NCI-H1694 (cell line): ENCODE measurements around the gene CCL1.

Experiments used
- DNase-seq: peaks from one replicate; lab custom pipeline; 2025; lab: John Stamatoyannopoulos, UW

CCL1 gene

GRCh38 chr17:34363183-34363661 is at the start of gene CCL1:
TSS of gene CCL1 (minus strand) at chr17:34363233. CDS start at chr17:34363161, 72 bp downstream.
- DNase-seq, result no peak

- no peak for DNase-seq
These were observed 49.5 kb upstream of the CCL1 start for GRCh38 chr17:34412534-34412933.

- no peak for DNase-seq
These were observed 48.8 kb upstream of the CCL1 start for GRCh38 chr17:34411646-34412421.

- no peak for DNase-seq
These were observed 46.3 kb upstream of the CCL1 start for GRCh38 chr17:34409352-34409751.

- DNase-seq, result no peak
These were observed 45.4 kb upstream of the CCL1 start for GRCh38 chr17:34408439-34408838.

GRCh38 chr17:34406226-34406625 is 43.2 kb upstream of the CCL1 start:
- DNase-seq, result no peak

GRCh38 chr17:34403006-34403405 is 40.0 kb upstream of the CCL1 start:
- DNase-seq, result no peak

GRCh38 chr17:34401165-34401564 is 38.1 kb upstream of the CCL1 start:
- DNase-seq, result no peak

- no peak for DNase-seq
These were observed 37.4 kb upstream of the CCL1 start for GRCh38 chr17:34400301-34400931.

- DNase-seq, result no peak
These were observed 36.7 kb upstream of the CCL1 start for GRCh38 chr17:34399725-34400124.

- no peak for DNase-seq
These were observed 36.0 kb upstream of the CCL1 start for GRCh38 chr17:34398990-34399389.

GRCh38 chr17:34397265-34397664 is 34.2 kb upstream of the CCL1 start:
- DNase-seq, result no peak

- DNase-seq, result no peak
These were observed 30.4 kb upstream of the CCL1 start for GRCh38 chr17:34393401-34393800.

- DNase-seq, result no peak
These were observed 28.2 kb upstream of the CCL1 start for GRCh38 chr17:34391241-34391640.

- no peak for DNase-seq
These were observed 27.6 kb upstream of the CCL1 start for GRCh38 chr17:34390649-34391048.

- no peak for DNase-seq
These were observed 26.2 kb upstream of the CCL1 start for GRCh38 chr17:34389126-34389750.

- no peak for DNase-seq
These were observed 24.5 kb upstream of the CCL1 start for GRCh38 chr17:34387566-34387965.

- DNase-seq, result no peak
These were observed 23.9 kb upstream of the CCL1 start for GRCh38 chr17:34386697-34387550.

- DNase-seq, result no peak
These were observed 23.3 kb upstream of the CCL1 start for GRCh38 chr17:34386343-34386696.

- no peak for DNase-seq
These were observed 22.0 kb upstream of the CCL1 start for GRCh38 chr17:34384822-34385605.

GRCh38 chr17:34384271-34384670 is 21.2 kb upstream of the CCL1 start:
- no peak for DNase-seq
